HG03039 (cell line): ENCODE measurements around the gene HECTD1.
"Not testable (repeated sequence)": the region's sequence is repeated elsewhere in the genome, so short reads cannot be mapped to it uniquely, and the experiment has no call there.

ENCODE experiments used
- ATAC-seq: cut with Tn5 transposase; IDR thresholded peaks from one replicate; pipeline ENCODE4 v1.9.1; 2021; ENCODE audit warnings: mild to moderate bottlenecking, moderate library complexity; ENCODE audit not compliant: unreplicated experiment

HECTD1 gene

DNA sequence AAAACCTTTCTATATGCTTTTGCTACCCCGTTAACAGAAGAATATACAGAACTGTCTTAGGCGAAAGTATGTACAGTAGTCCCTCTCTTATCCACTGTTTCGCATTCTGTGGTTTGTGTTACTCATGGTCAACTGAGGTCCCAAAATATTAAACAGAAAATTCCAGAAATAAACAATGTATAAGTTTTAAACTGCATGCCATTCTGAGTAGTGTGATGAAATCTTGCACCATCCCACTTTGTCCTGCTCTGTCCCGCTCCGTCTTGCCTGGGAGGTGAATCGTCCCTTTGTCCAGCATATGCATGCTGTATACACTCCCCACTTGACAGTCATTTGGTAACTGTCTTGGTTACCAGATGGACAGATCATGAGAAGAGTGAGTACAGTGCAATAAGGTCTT lies 111.3 kb downstream of the HECTD1 start:
- ATAC-seq: no peak

DNA sequence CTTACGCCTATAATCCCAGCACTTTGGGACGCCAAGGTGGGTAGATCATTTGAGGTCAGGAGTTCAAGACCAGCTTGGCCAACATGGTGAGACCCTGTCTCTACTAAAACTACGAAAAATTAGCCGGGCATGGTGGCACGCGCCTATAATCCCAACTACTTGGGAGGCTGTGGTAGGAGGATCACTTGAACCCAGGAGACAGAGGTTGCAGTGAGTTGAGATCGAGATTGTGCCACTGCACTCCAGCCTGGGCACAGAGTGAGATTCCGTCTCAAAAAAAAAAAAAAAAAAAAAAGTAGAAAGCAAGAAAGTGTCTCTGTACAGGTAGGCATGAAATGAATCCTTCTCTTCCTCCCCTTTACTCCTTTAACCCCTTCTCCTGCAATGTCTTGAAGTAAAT lies 111.8 kb downstream of the HECTD1 start:
- not testable (repeated sequence) for ATAC-seq

DNA sequence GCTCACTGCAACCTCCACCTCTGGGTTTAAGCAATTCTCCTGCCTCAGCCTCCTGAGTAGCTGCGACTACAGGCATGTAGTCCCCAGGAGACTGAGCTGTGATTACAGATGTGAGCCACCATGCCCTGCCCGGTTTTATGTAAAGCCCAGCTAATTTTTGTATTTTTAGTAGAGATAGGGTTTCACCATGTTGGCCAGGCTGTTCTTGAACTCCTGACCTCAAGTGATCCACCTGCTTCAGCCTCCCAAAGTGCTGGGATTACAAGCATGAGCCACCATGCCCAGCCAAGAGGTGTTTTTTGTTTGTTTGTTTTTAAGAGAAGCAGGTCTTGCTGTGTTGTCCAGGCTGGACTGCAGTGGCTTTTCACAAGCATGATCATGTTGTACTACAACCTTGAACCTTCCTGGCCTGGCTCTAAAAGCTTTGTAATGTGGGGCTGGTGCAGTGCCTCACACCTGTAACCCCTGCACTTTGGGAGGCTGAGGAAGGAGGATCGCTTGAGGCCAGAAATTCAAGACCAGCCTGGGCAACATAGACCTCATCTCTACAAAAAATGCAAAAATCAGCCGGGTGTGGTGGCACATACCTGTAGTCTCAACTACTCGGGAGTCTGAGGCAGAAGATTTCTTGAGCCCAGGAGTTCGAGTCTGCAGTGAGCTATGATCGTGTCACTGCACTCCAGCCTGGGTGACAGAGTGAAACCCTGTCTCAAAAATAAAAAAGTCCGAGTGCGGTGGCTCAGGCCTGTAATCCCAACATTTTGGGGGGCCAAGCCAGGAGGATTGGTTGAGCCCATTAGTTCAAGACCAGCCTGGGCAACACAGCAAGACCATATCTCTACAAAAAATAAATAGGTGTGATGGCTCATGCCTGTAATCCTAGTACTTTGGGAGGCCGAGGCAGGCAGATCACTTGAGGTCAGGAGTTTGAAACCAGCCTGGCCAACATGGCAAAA lies 113.4 kb downstream of the HECTD1 start:
- ATAC-seq: not testable (repeated sequence)

GRCh38 chr14:31092160-31092708 lies 115.4 kb downstream of the HECTD1 start:
- no peak for ATAC-seq

DNA sequence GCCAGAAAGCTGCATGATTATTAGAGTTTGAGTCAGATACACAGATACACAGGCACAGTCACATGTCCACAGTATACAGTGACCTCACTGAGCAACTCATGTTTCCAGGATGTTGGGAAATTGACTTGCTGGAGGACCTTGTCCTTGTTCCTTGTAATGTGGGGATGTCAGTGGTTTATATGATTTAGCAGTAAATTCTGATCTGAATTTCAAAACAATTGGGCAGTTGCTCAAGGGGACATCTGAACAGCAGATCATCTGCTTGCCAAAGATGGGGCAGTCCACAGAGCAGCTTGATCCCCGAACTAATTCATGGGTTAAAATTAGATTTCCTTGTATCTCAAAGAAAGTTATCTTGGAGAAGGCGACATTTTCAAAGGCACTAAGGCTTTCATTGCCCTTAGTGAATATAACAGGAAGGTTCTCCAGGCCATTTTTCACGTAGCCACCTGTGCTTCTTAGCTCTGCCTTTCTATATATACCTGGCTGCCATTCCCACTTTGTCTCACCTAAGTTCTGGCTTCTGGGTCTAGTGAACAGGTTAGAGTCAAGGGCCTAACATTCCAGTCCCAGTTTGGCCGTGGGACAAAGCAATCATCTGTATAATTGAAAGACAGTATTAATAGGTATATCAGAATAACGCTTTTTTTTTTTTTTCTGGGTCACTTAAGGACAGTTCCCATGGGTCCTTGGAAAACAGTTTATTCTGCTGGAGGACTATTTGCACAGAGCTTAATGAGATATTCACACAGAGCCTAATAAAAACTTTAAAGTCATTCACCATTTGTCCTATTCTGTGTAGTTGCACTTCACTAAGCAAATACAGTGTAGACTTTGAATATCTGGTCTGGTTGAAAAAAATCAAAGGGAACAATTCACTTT lies 116.5 kb downstream of the HECTD1 start:
- no peak for ATAC-seq

GRCh38 chr14:31086466-31086865 lies 121.1 kb downstream of the HECTD1 start:
- ATAC-seq: not testable (repeated sequence)

DNA sequence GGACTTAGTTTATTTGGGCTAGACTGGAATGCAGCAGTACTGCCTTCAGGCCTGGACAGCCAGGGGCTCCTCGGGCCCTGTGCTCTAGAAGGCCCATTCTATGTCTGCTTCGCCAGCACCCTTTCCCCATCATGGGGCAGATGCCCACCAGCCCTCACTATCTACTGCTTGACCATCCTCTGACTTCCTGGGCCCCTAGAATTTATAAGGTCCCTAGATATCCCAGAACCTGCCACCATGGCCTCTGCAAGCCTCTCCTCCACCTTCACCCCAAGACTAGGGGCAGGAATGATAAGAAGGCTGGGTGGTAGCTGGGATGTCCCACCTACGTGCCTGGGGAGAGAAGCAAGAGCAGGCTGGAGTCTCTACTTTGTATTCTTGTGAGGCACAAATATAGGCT lies 122.6 kb downstream of the HECTD1 start:
- no peak for ATAC-seq

DNA sequence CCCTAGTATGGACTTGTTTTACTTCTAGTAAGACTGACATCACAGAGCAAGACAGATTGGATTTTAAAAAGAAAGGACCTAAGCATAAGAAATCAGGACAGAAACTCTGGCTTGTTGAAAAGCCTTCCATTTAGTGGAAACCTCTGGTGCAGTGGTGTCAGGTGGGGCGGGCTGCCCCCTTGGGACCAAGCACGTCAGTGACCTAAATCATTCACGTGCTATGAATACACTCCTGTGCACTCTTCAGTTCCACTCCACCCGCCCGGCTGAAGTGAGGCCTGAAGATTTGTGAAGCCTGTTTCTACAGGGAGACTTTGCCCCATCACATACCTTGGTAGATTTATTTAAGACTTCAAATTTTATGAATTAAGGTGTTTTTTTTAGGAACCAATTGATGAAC lies 123.2 kb downstream of the HECTD1 start:
- peak; percentile 78 for ATAC-seq

DNA sequence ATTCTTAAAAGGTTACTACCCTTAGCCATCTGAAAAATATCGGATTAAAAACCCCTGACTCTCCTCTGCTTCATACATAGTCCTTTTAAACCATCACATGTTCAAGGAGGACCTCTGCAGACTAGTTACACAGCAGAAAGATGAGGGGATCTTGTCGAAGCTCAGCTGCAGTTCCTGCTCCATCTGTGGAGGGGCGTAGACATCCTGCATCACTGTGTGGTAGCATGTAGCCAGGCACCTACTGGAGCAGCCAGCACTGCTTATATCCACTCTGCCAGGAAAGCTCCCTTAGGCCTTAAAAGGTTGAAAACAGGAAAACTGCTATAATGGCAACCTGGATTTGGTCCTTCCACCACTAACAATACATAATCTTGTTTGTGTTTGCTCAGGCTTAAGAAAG lies 123.8 kb downstream of the HECTD1 start:
- no peak for ATAC-seq

DNA sequence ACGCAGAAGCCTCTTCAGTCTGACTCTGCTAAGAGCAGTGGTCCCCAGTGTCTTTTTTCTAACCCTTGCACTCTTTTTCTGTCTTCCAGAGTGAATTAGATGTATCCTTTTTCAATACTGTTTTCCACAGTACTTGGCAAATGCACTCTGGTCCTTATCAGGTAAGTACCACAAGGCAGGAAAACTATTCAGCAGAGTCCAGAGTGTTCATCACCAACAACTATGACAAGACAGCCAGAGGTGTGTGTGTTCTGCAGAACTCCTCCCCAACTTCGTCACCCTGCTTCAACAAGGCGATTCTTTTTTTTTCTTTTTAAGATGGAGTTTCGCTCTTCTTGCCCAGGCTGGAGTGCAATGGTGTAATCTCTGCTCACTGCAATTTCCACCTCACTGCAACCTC lies 127.1 kb downstream of the HECTD1 start:
- ATAC-seq: no peak

- no peak for ATAC-seq
Measured at GRCh38 chr14:31080056-31080455, 127.5 kb downstream of the HECTD1 start.

DNA sequence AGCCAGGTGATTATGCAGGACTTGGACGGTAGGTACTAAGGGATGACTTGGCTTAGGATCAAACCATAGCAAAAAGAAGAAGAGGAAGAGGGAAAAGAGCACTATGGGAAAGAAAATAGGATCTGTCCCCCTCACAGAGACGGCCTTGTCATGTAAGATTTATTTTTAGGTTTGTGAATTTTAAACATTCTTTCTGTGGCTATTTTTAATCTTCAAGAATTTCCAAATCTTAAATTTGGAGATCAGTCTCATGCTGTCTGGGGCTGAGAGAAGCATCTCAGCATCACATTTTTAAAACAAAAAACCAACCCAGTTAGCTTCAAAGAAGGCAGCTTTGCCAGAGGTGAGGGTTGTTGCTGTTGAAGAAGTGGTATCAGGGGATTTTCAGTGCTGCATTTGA lies 128.8 kb downstream of the HECTD1 start:
- no peak for ATAC-seq

- no peak for ATAC-seq
Measured at GRCh38 chr14:31075144-31075543, 132.4 kb downstream of the HECTD1 start.

- no peak for ATAC-seq
Measured at GRCh38 chr14:31071151-31071550, 136.4 kb downstream of the HECTD1 start.

GRCh38 chr14:31070431-31070830 lies 137.2 kb downstream of the HECTD1 start:
- no peak for ATAC-seq

DNA sequence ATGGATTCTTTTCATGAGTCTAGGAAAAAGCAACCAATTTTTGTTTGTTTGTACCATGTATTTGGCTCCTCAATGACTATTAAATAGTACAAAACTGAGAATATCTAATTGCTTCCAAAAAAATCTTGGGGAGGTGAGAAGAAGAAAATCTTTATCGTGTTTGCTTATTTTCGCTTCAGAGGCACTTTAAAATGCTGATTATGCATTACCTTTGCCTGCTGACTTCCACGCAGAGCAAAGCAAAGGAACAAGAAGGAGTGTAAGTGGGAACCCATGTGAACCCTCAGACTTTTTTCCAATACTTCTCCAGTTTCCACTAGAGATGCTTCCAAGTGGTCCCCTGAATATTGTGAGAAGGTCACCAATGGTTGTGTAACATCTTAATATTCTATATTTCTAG lies 138.2 kb downstream of the HECTD1 start:
- ATAC-seq: no peak

DNA sequence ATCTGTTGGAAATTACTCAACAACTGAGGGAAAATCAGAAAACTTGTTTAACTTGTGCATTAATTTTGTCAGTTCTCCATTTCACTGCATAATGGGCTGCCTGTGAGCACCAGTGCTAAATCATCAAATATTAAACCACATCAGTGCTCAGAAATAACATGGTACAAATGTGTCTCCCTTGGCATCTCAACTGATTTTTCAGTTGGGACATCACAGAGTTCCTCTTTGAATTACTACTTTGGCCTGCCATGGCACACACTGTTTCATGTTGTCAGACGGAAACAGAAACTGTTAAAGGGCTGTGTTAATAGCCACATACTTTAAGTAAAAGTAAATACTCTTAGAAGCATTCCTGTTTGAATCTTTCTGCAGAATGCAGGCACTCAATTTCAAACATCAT lies 139.4 kb downstream of the HECTD1 start:
- ATAC-seq: no peak

DNA sequence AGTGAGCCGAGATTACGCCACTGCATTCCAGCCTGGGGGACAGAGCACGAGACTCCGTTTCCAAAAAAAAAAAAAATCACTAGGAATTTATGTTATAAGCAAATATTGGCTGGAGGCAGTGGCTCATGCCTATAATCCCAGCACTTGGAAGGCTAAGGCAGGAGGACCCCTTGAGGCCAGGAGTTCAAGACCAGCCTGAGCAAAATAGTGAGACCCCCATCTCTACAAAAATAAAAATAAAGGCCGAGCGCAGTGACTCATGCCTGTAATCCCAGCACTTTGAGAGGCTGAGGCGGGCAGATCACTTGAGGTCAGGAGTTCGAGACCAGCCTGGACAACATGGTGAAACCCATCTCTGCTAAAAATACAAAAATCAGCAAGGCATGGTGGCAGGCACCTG lies 144.7 kb downstream of the HECTD1 start:
- ATAC-seq: not testable (repeated sequence)

DNA sequence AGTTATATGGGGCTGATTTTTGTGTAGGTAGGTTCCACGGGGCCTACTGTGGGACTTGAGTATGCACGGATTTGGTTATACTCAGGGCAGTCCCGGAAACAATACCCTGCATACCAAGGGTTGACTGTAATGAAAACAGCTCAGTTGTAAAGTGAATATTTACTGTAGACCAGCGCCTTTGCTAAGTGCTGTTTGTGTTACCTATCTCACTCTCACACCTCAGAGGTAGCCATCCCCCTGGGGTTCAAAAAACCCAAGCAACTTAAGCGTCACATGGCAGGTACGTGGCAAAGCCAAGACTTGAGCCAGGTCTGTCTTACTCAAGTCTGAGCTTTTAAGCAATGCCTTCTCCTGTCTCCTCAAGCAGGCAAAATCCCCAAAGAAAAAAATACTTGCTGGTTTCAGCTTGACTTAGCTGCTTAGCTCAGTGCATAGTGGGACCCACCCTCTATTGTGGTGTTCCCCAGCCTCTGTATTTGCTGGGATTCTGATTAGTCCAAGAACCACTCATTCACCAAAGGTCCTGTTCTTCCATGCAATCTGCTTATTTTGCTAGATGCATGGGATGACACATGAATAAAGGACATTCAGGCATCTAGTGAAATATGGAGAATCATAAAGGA lies 147.2 kb downstream of the HECTD1 start:
- ATAC-seq: no peak

GRCh38 chr14:31059152-31059924 lies 148.3 kb downstream of the HECTD1 start:
- no peak for ATAC-seq
